HG03097 (cell line): Measurements from ENCODE around the gene TBC1D22A.

Experiments used
- ATAC-seq: cut with Tn5 transposase; IDR thresholded peaks from one replicate; pipeline ENCODE4 v1.9.1; 2021; ENCODE audit not compliant: unreplicated experiment, low FRiP score

The TBC1D22A gene

GRCh38 chr22:46964773-46965550 is 202.5 kb downstream of the TBC1D22A start:
- ATAC-seq = no peak

GRCh38 chr22:46965555-46966494 is 203.4 kb downstream of the TBC1D22A start:
- no peak for ATAC-seq

GRCh38 chr22:46966495-46966845 is 204.0 kb downstream of the TBC1D22A start:
- ATAC-seq = no peak

- no peak for ATAC-seq
Measured at GRCh38 chr22:46966846-46967245, 204.4 kb downstream of the TBC1D22A start.

- ATAC-seq = no peak
Measured at GRCh38 chr22:46967445-46968358, 205.3 kb downstream of the TBC1D22A start.

- no peak for ATAC-seq
Measured at GRCh38 chr22:46968359-46968740, 205.9 kb downstream of the TBC1D22A start.

- ATAC-seq = no peak
Measured at GRCh38 chr22:46968848-46969247, 206.4 kb downstream of the TBC1D22A start.

- no peak for ATAC-seq
Measured at GRCh38 chr22:46969491-46969890, 207.0 kb downstream of the TBC1D22A start.

GRCh38 chr22:46969961-46970360 is 207.5 kb downstream of the TBC1D22A start:
- no peak for ATAC-seq

- ATAC-seq = no peak
Measured at GRCh38 chr22:46970411-46971098, 208.1 kb downstream of the TBC1D22A start.

GRCh38 chr22:46971099-46971763 is 208.8 kb downstream of the TBC1D22A start:
- ATAC-seq = no peak

- ATAC-seq = no peak
Measured at GRCh38 chr22:46971764-46972125, 209.3 kb downstream of the TBC1D22A start.

GRCh38 chr22:46972256-46972655 is 209.8 kb downstream of the TBC1D22A start:
- ATAC-seq = no peak

- ATAC-seq = no peak
Measured at GRCh38 chr22:46972901-46973831, 210.7 kb downstream of the TBC1D22A start.

- ATAC-seq = no peak
Measured at GRCh38 chr22:46974077-46974476, 211.6 kb downstream of the TBC1D22A start.

- ATAC-seq = no peak
Measured at GRCh38 chr22:46974631-46975585, 212.5 kb downstream of the TBC1D22A start.

GRCh38 chr22:46976143-46976542 is 213.7 kb downstream of the TBC1D22A start:
- ATAC-seq = no peak
